ENCODE data around the gene TGFBR2. TPM values are rescaled to one million over a fixed set of nuclear protein-coding genes. Genes with fewer than 3 reads are reported as not detected.

TGFBR2 gene
- total and polyA plus RNA-seq, 2 of the 13 experiments (the other 11 are each of a cell fraction or from before 2014, with no cell fraction given): 82.2 to 187 TPM

- intact Hi-C loops (cut with micrococcal nuclease; ENCODE audit: unreplicated experiment) (no loop called here), in situ Hi-C loops (cut with HindIII; ENCODE audit: extremely low pct_ligation_motif_present, low pct_unique_long_range_greater_than_20kb) (no loop called here)
- TF ChIP-seq MED13 (CRISPR knock-in tag; IDR thresholded peaks at IDR 0.05): no peak
- peak; percentile 55; the same call in 1 of the 2 replicates for TF ChIP-seq SSRP1 (CRISPR knock-in tag; IDR thresholded peaks at IDR 0.05)
- Histone ChIP-seq H4K20me1 (ENCODE audit: insufficient read depth, low read length) (peaks cover 74% of the 10 kb centered on the region), H3K4me2 (ENCODE audit: low read depth, low read length) (no peak overlapping the region), H3K27me3 (ENCODE audit: control insufficient read depth in 1 of 2, insufficient read depth in 2 of 2, low read length in 2 of 2) (no peaks in the 10 kb centered on the region), H3K27ac (ENCODE audit: extremely low read length, insufficient read depth, low read length) (no peak overlapping the region), H3K9me3 (ENCODE audit: low read length) (no peaks in the 10 kb centered on the region), H3K4me1 (ENCODE audit: insufficient read depth, low read length) (peaks cover 8% of the 10 kb centered on the region), H3K79me2 (ENCODE audit: insufficient read depth, low read length) (peaks cover 74% of the 10 kb centered on the region), H3K36me3 (replicated peaks in 1 of 2; ENCODE audit: control insufficient read depth in 1 of 2, insufficient read depth in 2 of 2, low read length in 2 of 2) (peaks cover 37 to 82% of the 10 kb centered on the region in 2 experiments), H3K9ac (ENCODE audit: insufficient read depth, low read depth, low read length) (no peak overlapping the region), H2AFZ (ENCODE audit: low read length) (no peak overlapping the region), H3K4me3 (replicated peaks in 1 of 3; ENCODE audit: insufficient read depth in 1 of 3, low read depth in 2 of 3, low read length in 3 of 3) (no peak overlapping the region)
- FAIRE-seq (no peak), DNase-seq (ENCODE audit: low spot score) (no peak), ATAC-seq (peak; percentile 3; the same call in 2 of the 3 replicates)
- CTCF ChIA-PET (ENCODE audit: low intra/inter-chr PET ratio, low total read pairs): no interaction called here
- POLR2A ChIA-PET: interaction anchor here (1.1 kb wide), 1 partner anchor 411 kb away, joined by 3 read pairs; no protein-coding TSS in a partner anchor
- no TSS peak for BruUV-seq (replicated peaks)
Observed at GRCh38 chr3:30670292-30670691, 63.9 kb downstream of the TGFBR2 start.

GRCh38 chr3:30671527-30672286 is 65.3 kb downstream of the TGFBR2 start:
- H3K9me3 ChIP-seq (ENCODE audit: low read length): no peaks in the 10 kb centered on the region
- in situ Hi-C loops (cut with HindIII; ENCODE audit: extremely low pct_ligation_motif_present, low pct_unique_long_range_greater_than_20kb): no loop called here
- 97% methylated on average over 18 of the region's 20 CpGs for WGBS (ENCODE audit: low lambda C conversion rate)
- FAIRE-seq: no peak
- H3K4me1 ChIP-seq (ENCODE audit: insufficient read depth, low read length): peaks cover 8% of the 10 kb centered on the region
- no peak overlapping the region for H3K4me3 ChIP-seq (replicated peaks in 1 of 3; ENCODE audit: insufficient read depth in 1 of 3, low read depth in 2 of 3, low read length in 3 of 3)
- CTCF ChIA-PET (ENCODE audit: low intra/inter-chr PET ratio, low total read pairs): no interaction called here
- no peak overlapping the region for H3K4me2 ChIP-seq (ENCODE audit: low read depth, low read length)
- intact Hi-C loops (cut with micrococcal nuclease; ENCODE audit: unreplicated experiment): no loop called here
- H3K27ac ChIP-seq (ENCODE audit: extremely low read length, insufficient read depth, low read length): no peak overlapping the region
- peaks cover 82% of the 10 kb centered on the region for H3K79me2 ChIP-seq (ENCODE audit: insufficient read depth, low read length)
- H4K20me1 ChIP-seq (ENCODE audit: insufficient read depth, low read length): peaks cover 77% of the 10 kb centered on the region
- H3K9ac ChIP-seq (ENCODE audit: insufficient read depth, low read depth, low read length): no peak overlapping the region
- BruUV-seq (replicated peaks): no TSS peak
- H3K36me3 ChIP-seq (replicated peaks in 1 of 2; ENCODE audit: control insufficient read depth in 1 of 2, insufficient read depth in 2 of 2, low read length in 2 of 2): peaks cover 38 to 92% of the 10 kb centered on the region in 2 experiments
- no peak overlapping the region for H2AFZ ChIP-seq (ENCODE audit: low read length)
- H3K27me3 ChIP-seq (ENCODE audit: control insufficient read depth in 1 of 2, insufficient read depth in 2 of 2, low read length in 2 of 2): no peaks in the 10 kb centered on the region
- peak; percentile 25 for ATAC-seq
- DNase-seq (ENCODE audit: low spot score): no peak
- POLR2A ChIA-PET: interaction anchor here (1.1 kb wide), 1 partner anchor 413 kb away, joined by 3 read pairs; no protein-coding TSS in a partner anchor
- TF ChIP-seq LCORL (IDR thresholded peaks at IDR 0.05): no peak
- no peak for TF ChIP-seq LCORL (CRISPR knock-in tag; IDR thresholded peaks at IDR 0.05)
- 0 out of 2 replicates have a peak, but pooled peaks have one; percentile 20 for TF ChIP-seq HIVEP1 (CRISPR knock-in tag; IDR thresholded peaks at IDR 0.05)
- TF ChIP-seq POLR2AphosphoS2 (IDR thresholded peaks at IDR 0.05; ENCODE audit: low read depth, low read length): peak; percentile 87; the same call in 1 of the 2 replicates
- peak; percentile 15; the same call in 1 of the 2 replicates for TF ChIP-seq SSRP1 (CRISPR knock-in tag; IDR thresholded peaks at IDR 0.05)
- TF ChIP-seq MLXIP (CRISPR knock-in tag; IDR thresholded peaks at IDR 0.05; ENCODE audit: borderline replicate concordance): no peak
- TF ChIP-seq POLR2AphosphoS5 (IDR thresholded peaks at IDR 0.05; ENCODE audit: low read depth, low read length): peak; percentile 42; the same call in 1 of the 2 replicates
- TF ChIP-seq ZNF343 (CRISPR knock-in tag; IDR thresholded peaks at IDR 0.05): no peak
- no peak for TF ChIP-seq ZNF317 (CRISPR knock-in tag; IDR thresholded peaks at IDR 0.05)
- TF ChIP-seq ELF1 (CRISPR knock-in tag; IDR thresholded peaks at IDR 0.05): no peak
- TF ChIP-seq ZNF879 (CRISPR knock-in tag; IDR thresholded peaks at IDR 0.05): no peak
- no peak for TF ChIP-seq HCFC1 (IDR thresholded peaks at IDR 0.05; ENCODE audit: low read depth, low read length)

Measured in HepG2 (cell line).